Left lung (tissue), 10 donors: ENCODE measurements around the gene STX1A. TPM values are rescaled to one million over a fixed set of nuclear protein-coding genes. Genes with fewer than 3 reads are reported as not detected.

Source experiments
- ATAC-seq: fragments of 200-7000 bp; cut with Tn5 transposase; one replicate; pipeline ENCODE4 v1.9.1; 2020; ENCODE audit warnings: moderate library complexity
- DNase-seq, 4 donors: peaks; one replicate each; pipeline ENCODE4 v3.0.0-alpha.2; 2013 to 2020
- H3K27ac ChIP-seq, 2 donors: fragments of 200-600 bp; sonication (generic) in 1 of 2; one replicate each; pipeline versions ENCODE4 v1.5.0 to v1.8.0; 2020 to 2021
- H3K27me3 ChIP-seq, 2 donors: fragments of 200-600 bp; sonication (generic) in 1 of 2; one replicate each; pipeline versions ENCODE4 v1.5.0 to v1.8.0; 2020 to 2021
- H3K36me3 ChIP-seq, 2 donors: fragments of 200-600 bp; sonication (generic) in 1 of 2; one replicate each; pipeline versions ENCODE4 v1.5.0 to v1.8.0; 2020 to 2021
- H3K4me1 ChIP-seq, 2 donors: fragments of 200-600 bp; one replicate each; pipeline ENCODE4 v1.8.0; 2021
- H3K4me3 ChIP-seq, 2 donors: fragments of 200-600 bp; sonication (generic) in 1 of 2; one replicate each; pipeline versions ENCODE4 v1.5.0 to v1.8.0; 2020 to 2021; ENCODE audit warnings: mild to moderate bottlenecking in 1 of 2
- H3K9me3 ChIP-seq, 2 donors: fragments of 200-600 bp; sonication (generic) in 1 of 2; one replicate each; pipeline versions ENCODE4 v1.5.0 to v1.8.0; 2020 to 2021
- intact Hi-C, 2 donors: fragments of 100-400 bp; cut with DNase I; formaldehyde crosslinking; loops; one replicate each; pipeline versions ENCODE4 v1.11.2 to v1.14.2; 2022
- polyA plus RNA-seq, 6 donors: library from polyadenylated mRNA; unstranded; fragments of 120-200 nt; gene quantifications; one replicate each; pipeline ENCODE4 v1.2.1, GENCODE V29; 2013; ENCODE audit not compliant: insufficient read length in 6 of 6
- total RNA-seq, 2 donors: library from RNA; stranded (reverse); fragmentation: NEBNext Ultra II Directional; extraction: Animal tissue kit (Norgen Biotek cat#: 25700); gene quantifications; one replicate each; pipeline ENCODE4 v1.2.1, GENCODE V29; 2021
- TF ChIP-seq, protein P1 (sequence below), 2 donors: fragments of 200-600 bp; sonication (generic) in 1 of 2; IDR thresholded peaks; one replicate each; pipeline versions ENCODE4 v1.5.0 to v1.8.0; 2021; ENCODE audit warnings: antibody characterized with exemption in 2 of 2
- donor health status: DM: no; HTN: yes; CAD: no.
- donor health status: DM: no; HTN: no; CAD: no.

Gene STX1A
- total and polyA plus RNA-seq, 8 donors, result 5.4 to 11.5 (median 10.0) TPM

DNA sequence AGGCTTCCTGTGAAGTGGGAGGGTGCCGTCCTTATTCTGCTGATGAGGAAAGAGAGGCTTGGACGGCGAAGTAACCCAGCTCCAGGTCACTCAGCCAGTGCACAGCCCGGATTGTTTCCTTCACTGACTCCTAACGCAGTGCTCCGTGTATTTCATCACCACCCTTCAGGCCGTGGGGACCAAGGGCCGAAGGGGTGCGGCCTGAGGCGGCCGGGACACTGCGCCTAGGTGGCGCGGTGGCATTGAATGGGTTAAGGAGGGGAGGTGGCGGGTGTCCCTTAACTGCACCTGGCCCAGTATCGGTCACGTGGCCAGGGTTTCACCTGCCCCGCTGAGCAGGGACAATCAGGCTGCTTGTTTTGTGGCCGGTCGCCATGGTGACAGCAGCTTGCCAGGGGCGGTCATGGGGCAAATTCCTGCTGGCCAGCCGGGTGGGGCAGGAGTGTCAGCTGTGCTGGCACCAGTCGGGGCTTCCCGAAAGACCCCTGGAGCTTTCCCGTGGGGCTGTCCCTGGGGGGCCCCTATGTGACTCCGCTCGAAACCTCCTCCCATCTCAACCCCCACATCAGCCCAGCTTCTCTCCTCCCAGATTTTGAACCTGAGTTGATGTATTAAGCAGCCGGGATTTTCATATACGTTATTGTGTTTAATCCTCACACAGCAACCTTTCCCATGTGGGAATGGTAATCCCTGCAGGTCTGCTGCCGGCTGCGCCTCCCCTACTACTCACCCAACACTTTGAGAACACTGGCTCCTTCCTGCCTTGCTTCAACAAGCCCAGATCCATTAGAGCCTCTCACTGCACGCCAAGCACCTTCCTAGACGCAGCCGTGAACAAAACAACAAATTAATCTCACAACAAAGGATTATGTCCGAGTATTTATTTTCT lies 23.5 kb upstream of the STX1A start:
- Histone ChIP-seq H3K27ac (peak overlapping the region; percentile 81 to 88), H3K9me3 (no peaks in the 10 kb centered on the region), H3K36me3 (no peaks in the 10 kb centered on the region), H3K4me1 (peaks cover 7% of the 10 kb centered on the region in 2 donors), H3K27me3 (no peaks in the 10 kb centered on the region), H3K4me3 (no peak overlapping the region)
- DNase-seq, result peak; percentile 57 to 95 (median 92)
- intact Hi-C loops, result no loop called here
- peak; percentile 63 for ATAC-seq
- TF ChIP-seq, protein P1, sequence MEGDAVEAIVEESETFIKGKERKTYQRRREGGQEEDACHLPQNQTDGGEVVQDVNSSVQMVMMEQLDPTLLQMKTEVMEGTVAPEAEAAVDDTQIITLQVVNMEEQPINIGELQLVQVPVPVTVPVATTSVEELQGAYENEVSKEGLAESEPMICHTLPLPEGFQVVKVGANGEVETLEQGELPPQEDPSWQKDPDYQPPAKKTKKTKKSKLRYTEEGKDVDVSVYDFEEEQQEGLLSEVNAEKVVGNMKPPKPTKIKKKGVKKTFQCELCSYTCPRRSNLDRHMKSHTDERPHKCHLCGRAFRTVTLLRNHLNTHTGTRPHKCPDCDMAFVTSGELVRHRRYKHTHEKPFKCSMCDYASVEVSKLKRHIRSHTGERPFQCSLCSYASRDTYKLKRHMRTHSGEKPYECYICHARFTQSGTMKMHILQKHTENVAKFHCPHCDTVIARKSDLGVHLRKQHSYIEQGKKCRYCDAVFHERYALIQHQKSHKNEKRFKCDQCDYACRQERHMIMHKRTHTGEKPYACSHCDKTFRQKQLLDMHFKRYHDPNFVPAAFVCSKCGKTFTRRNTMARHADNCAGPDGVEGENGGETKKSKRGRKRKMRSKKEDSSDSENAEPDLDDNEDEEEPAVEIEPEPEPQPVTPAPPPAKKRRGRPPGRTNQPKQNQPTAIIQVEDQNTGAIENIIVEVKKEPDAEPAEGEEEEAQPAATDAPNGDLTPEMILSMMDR (IDR thresholded peaks at IDR 0.05), result no peak

DNA sequence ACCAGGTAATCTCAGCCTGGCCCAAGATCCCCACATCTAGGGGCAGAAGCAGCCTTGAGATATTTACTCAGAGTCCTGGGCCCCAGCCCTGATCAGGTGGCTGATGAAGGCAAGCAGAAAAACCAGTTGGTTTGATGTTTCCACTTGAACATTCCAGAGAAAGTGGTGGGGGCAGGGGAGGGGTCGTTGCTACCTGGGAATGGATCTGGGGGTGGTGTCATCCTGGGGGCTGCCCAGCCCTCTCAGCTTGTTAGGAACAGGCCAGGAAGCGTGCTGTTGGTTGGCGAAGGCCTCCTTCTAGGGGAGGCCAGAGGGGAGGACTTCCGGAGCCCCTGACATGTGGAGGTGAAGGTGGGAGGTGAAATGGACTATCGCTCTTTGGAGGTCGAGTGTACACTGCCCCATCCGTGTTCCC lies 22.9 kb upstream of the STX1A start:
- TF ChIP-seq, protein P1 (IDR thresholded peaks at IDR 0.05), result no peak
- Histone ChIP-seq H3K4me1 (peaks cover 12 to 14% of the 10 kb centered on the region in 2 donors), H3K4me3 (no peak overlapping the region), H3K36me3 (peaks cover 0 to 3% of the 10 kb centered on the region in 2 donors), H3K27ac (peak overlapping the region; percentile 81 to 88), H3K9me3 (no peaks in the 10 kb centered on the region), H3K27me3 (no peaks in the 10 kb centered on the region)
- DNase-seq, result peak in 3 of 4 donors; percentile 42 to 83 (median 61)
- intact Hi-C loops, result no loop called here
- peak; percentile 13 for ATAC-seq

DNA sequence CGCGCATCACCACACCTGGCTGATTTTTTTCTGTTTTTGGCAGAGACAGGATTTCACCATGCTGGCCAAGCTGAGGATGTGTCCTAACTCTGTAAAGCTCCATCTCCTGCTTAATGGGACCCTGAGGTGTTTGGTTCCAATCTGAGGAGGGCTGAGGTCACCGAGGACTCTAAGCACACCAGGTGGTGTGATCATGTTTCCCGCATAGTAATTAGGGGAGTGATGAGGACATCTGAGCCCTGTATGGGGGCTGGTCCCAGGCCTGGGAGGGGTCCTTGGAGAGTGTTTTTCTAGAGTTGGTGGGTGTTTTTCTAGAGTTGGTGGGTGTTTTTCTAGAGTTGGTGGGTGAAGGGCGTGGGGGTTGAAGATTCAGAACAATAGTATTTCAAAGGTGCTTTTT lies 22.1 kb upstream of the STX1A start:
- peaks cover 12 to 19% of the 10 kb centered on the region in 2 donors for H3K4me1 ChIP-seq
- H3K36me3 ChIP-seq, result peaks cover 0 to 10% of the 10 kb centered on the region in 2 donors
- no peaks in the 10 kb centered on the region for H3K27me3 ChIP-seq
- DNase-seq (no peak), ATAC-seq (no peak)
- TF ChIP-seq, protein P1 (IDR thresholded peaks at IDR 0.05), result no peak
- intact Hi-C loops, result no loop called here
- no peaks in the 10 kb centered on the region for H3K9me3 ChIP-seq
- H3K4me3 ChIP-seq, result no peak overlapping the region
- H3K27ac ChIP-seq, result peak overlapping the region; percentile 81 to 88

DNA sequence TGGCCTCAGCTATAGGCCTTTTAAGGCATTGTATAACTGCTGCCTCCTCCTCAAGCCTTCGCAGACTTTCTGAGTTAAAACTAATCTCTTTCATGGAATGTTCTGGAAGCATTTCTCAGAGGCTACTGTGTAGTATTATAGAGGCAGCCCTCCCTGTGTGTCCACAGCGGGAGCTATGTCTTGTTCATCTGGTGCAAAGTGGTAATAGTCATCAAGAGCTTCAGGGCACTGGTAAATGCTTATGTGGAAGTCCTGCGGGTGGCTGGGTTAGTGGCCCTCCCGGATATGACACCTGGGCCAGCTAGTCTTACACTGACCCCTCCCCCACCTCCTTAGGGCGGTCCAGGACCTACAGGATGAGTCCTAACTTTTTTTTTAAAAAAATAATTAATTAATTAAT lies 21.3 kb upstream of the STX1A start:
- DNase-seq, result no peak
- Histone ChIP-seq H3K4me1 (peaks cover 12 to 23% of the 10 kb centered on the region in 2 donors), H3K4me3 (no peak overlapping the region), H3K27ac (peak overlapping the region; percentile 13 to 41), H3K9me3 (no peaks in the 10 kb centered on the region), H3K27me3 (no peaks in the 10 kb centered on the region), H3K36me3 (peaks cover 0 to 14% of the 10 kb centered on the region in 2 donors)
- TF ChIP-seq, protein P1 (IDR thresholded peaks at IDR 0.05), result no peak
- no peak for ATAC-seq
- intact Hi-C loops, result no loop called here

DNA sequence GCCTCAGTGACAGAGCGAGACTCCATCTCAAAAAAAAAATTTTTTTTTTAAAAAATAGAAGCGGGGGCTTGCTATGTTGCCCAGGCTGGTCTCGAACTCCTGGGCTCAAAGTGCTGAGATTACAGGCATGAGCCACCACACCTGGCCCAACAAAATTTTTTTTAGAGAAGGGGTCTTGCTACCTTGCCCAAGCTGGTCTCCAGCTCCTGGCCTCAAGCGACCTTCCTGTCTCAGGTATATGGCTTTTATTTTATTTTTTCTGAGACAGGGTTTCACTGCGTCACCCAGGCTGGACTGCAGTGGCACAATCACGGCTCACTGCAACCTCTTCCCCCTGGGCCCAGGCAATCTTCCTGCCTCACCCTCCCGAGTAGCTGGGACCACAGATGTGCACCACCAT lies 20.7 kb upstream of the STX1A start:
- H3K9me3 ChIP-seq, result no peaks in the 10 kb centered on the region
- TF ChIP-seq, protein P1 (IDR thresholded peaks at IDR 0.05), result no peak
- peaks cover 0 to 18% of the 10 kb centered on the region in 2 donors for H3K36me3 ChIP-seq
- ATAC-seq (no peak), DNase-seq (no peak)
- intact Hi-C loops, result no loop called here
- H3K27ac ChIP-seq, result peak overlapping the region in 1 of 2 donors; percentile 41
- no peaks in the 10 kb centered on the region for H3K27me3 ChIP-seq
- peaks cover 12 to 28% of the 10 kb centered on the region in 2 donors for H3K4me1 ChIP-seq
- no peak overlapping the region for H3K4me3 ChIP-seq
